HepG2 (cell line): ENCODE measurements around the gene CCND1. TPM values are rescaled to one million over a fixed set of nuclear protein-coding genes. Genes with fewer than 3 reads are reported as not detected.

Experiments used
- ATF7-NPFF ChIP-seq: sonication (generic); formaldehyde crosslinking; IDR thresholded peaks from 2 replicates; pipeline ENCODE4 v1.8.1; 2023; ENCODE audit warnings: mild to moderate bottlenecking, low read depth, missing genetic modification reagents, moderate library complexity
- HOXA5 ChIP-seq: sonication (generic); formaldehyde crosslinking; IDR thresholded peaks from 2 replicates; pipeline ENCODE4 v1.4.0; 2020; ENCODE audit warnings: missing genetic modification reagents
- KDM2A ChIP-seq: sonication (generic); formaldehyde crosslinking; IDR thresholded peaks from 2 replicates; pipeline ENCODE4 v1.4.0; 2020; ENCODE audit warnings: low read depth, missing genetic modification reagents, borderline replicate concordance
- MED1 ChIP-seq: sonication (generic); formaldehyde crosslinking; IDR thresholded peaks from 2 replicates; pipeline ENCODE4 v1.4.0; 2020; ENCODE audit warnings: missing genetic modification reagents
- NCOA1 ChIP-seq: sonication (generic); formaldehyde crosslinking; IDR thresholded peaks from 2 replicates; pipeline ENCODE4 v1.9.0; 2021; ENCODE audit warnings: missing genetic modification reagents
- RAD21 ChIP-seq: fragments of 450-650 bp; formaldehyde crosslinking; IDR thresholded peaks from 2 replicates; pipeline ENCODE4 v1.5.0; 2020; ENCODE audit warnings: mild to moderate bottlenecking
- REPIN1 ChIP-seq: sonication (generic); formaldehyde crosslinking; IDR thresholded peaks from 2 replicates; pipeline ENCODE4 v1.8.0; 2022; ENCODE audit warnings: missing genetic modification reagents, low read depth, mild to moderate bottlenecking, borderline replicate concordance
- SMC3 ChIP-seq: IDR thresholded peaks from 2 replicates; pipeline ENCODE4 v1.6.1; 2011; ENCODE audit warnings: low read length, improper control_type of control experiment
- ZNF292 ChIP-seq: sonication (generic); formaldehyde crosslinking; IDR thresholded peaks from 2 replicates; pipeline ENCODE4 v1.8.1; 2022; ENCODE audit warnings: mild to moderate bottlenecking, low read depth, missing genetic modification reagents, borderline replicate concordance
- ZSCAN21 ChIP-seq: sonication (generic); formaldehyde crosslinking; IDR thresholded peaks from 2 replicates; pipeline ENCODE4 v1.8.0; 2022; ENCODE audit warnings: mild to moderate bottlenecking, missing genetic modification reagents, moderate library complexity, borderline replicate concordance
- ZSCAN29 ChIP-seq: sonication (generic); formaldehyde crosslinking; conservative IDR thresholded peaks from 2 replicates; pipeline ENCODE4 v1.4.0; 2020; ENCODE audit warnings: mild to moderate bottlenecking, missing genetic modification reagents
- polyA plus RNA-seq, 8 experiments: library from polyadenylated mRNA; depleted of rRNA in 3 of 8; stranded (reverse) in 7 of 8; unstranded in 1 of 8; fragments of >200 nt; fragmentation: Illumina TruSeq in 4 of 8; extraction: Trizol in 4 of 8; gene quantifications; 2 replicates each; pipeline versions ENCODE4 v1.2.1 to v1.2.3, GENCODE V29; 2011 to 2016; ENCODE audit warnings: low read depth in 4 of 8, missing spikeins in 1 of 8, mixed read lengths in 1 of 8; ENCODE audit not compliant: insufficient read depth in 1 of 8
- total RNA-seq, 5 experiments: library from RNA; depleted of rRNA; stranded (reverse); fragments of >200 nt; fragmentation: Illumina TruSeq; extraction: Trizol; gene quantifications; 2 replicates each; pipeline ENCODE4 v1.2.3, GENCODE V29; 2016; ENCODE audit warnings: low read depth in 1 of 5
- TF ChIP-seq, protein P1 (sequence below): sonication (generic); formaldehyde crosslinking; IDR thresholded peaks from 2 replicates; pipeline ENCODE4 v1.5.0; 2020; ENCODE audit warnings: mild to moderate bottlenecking, missing genetic modification reagents, borderline replicate concordance
- TF ChIP-seq, protein P2 (sequence below): sonication (generic); formaldehyde crosslinking; IDR thresholded peaks from 2 replicates; pipeline ENCODE4 v1.4.0; 2020; ENCODE audit warnings: missing genetic modification reagents
- TF ChIP-seq, protein P3 (sequence below): IDR thresholded peaks from 2 replicates; pipeline ENCODE4 v1.6.1; 2012; ENCODE audit warnings: inconsistent platforms
- TF ChIP-seq, protein P4 (sequence below): sonication (generic); formaldehyde crosslinking; IDR thresholded peaks from 2 replicates; pipeline ENCODE4 v1.8.1; 2023; ENCODE audit warnings: mild to moderate bottlenecking, moderate library complexity, missing genetic modification reagents
- TF ChIP-seq, protein P5 (sequence below): sonication (generic); formaldehyde crosslinking; IDR thresholded peaks from 2 replicates; pipeline ENCODE4 v1.4.0; 2020; ENCODE audit warnings: missing genetic modification reagents
- TF ChIP-seq, protein P6 (sequence below): sonication (generic); formaldehyde crosslinking; IDR thresholded peaks from 2 replicates; pipeline ENCODE4 v1.5.0; 2020; ENCODE audit warnings: missing genetic modification reagents

Gene CCND1
- total and polyA plus RNA-seq, 2 of the 13 experiments (the other 11 are each of a cell fraction or from before 2014, with no cell fraction given): 107 to 136 TPM

DNA sequence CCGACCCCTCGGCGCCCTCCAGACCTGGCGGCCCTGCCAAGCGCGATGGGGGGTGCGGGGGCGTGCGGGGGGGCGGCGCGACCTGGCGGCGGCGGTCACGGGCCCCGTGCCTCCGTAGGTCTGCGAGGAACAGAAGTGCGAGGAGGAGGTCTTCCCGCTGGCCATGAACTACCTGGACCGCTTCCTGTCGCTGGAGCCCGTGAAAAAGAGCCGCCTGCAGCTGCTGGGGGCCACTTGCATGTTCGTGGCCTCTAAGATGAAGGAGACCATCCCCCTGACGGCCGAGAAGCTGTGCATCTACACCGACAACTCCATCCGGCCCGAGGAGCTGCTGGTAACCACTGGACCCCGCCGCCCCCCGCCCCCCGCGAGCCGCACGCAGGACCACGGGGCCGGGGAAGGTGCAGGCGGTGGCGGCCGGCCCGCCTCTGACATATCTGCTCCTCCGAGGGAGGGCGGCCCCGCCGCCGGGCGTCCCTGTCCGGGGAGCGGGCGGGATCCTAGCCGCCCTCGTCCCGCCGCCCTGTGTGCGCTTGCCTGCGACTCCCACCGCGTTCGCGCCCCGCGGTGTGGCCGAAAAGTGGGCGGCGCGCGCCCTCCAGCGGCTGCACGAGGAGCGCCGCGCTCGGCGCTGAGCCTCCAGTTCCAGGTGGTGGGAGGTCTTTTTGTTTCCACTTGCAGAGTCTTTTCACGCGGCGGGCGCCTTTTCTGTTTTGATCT, 2.1 kb downstream of the CCND1 start (continued):
- TF ChIP-seq, protein P1, sequence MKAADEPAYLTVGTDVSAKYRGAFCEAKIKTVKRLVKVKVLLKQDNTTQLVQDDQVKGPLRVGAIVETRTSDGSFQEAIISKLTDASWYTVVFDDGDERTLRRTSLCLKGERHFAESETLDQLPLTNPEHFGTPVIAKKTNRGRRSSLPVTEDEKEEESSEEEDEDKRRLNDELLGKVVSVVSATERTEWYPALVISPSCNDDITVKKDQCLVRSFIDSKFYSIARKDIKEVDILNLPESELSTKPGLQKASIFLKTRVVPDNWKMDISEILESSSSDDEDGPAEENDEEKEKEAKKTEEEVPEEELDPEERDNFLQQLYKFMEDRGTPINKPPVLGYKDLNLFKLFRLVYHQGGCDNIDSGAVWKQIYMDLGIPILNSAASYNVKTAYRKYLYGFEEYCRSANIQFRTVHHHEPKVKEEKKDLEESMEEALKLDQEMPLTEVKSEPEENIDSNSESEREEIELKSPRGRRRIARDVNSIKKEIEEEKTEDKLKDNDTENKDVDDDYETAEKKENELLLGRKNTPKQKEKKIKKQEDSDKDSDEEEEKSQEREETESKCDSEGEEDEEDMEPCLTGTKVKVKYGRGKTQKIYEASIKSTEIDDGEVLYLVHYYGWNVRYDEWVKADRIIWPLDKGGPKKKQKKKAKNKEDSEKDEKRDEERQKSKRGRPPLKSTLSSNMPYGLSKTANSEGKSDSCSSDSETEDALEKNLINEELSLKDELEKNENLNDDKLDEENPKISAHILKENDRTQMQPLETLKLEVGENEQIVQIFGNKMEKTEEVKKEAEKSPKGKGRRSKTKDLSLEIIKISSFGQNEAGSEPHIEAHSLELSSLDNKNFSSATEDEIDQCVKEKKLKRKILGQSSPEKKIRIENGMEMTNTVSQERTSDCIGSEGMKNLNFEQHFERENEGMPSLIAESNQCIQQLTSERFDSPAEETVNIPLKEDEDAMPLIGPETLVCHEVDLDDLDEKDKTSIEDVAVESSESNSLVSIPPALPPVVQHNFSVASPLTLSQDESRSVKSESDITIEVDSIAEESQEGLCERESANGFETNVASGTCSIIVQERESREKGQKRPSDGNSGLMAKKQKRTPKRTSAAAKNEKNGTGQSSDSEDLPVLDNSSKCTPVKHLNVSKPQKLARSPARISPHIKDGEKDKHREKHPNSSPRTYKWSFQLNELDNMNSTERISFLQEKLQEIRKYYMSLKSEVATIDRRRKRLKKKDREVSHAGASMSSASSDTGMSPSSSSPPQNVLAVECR: peak; percentile 58; the same call in 1 of the 2 replicates
- TF ChIP-seq KDM2A (CRISPR knock-in tag): peak; percentile 86; the same call in 1 of the 2 replicates
- peak; percentile 23; the same call in 1 of the 2 replicates for TF ChIP-seq MED1 (CRISPR knock-in tag)
- TF ChIP-seq, protein P2, sequence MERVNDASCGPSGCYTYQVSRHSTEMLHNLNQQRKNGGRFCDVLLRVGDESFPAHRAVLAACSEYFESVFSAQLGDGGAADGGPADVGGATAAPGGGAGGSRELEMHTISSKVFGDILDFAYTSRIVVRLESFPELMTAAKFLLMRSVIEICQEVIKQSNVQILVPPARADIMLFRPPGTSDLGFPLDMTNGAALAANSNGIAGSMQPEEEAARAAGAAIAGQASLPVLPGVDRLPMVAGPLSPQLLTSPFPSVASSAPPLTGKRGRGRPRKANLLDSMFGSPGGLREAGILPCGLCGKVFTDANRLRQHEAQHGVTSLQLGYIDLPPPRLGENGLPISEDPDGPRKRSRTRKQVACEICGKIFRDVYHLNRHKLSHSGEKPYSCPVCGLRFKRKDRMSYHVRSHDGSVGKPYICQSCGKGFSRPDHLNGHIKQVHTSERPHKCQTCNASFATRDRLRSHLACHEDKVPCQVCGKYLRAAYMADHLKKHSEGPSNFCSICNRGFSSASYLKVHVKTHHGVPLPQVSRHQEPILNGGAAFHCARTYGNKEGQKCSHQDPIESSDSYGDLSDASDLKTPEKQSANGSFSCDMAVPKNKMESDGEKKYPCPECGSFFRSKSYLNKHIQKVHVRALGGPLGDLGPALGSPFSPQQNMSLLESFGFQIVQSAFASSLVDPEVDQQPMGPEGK (CRISPR knock-in tag): peak; percentile 77
- TF ChIP-seq NCOA1: no peak
- TF ChIP-seq, protein P3, sequence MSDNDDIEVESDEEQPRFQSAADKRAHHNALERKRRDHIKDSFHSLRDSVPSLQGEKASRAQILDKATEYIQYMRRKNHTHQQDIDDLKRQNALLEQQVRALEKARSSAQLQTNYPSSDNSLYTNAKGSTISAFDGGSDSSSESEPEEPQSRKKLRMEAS: peak; percentile 81
- TF ChIP-seq ZSCAN21 (CRISPR knock-in tag): 0 out of 2 replicates have a peak, but pooled peaks have one; percentile 7
- peak; percentile 98 for TF ChIP-seq RAD21 (CRISPR knock-in tag)
- TF ChIP-seq ZSCAN29 (CRISPR knock-in tag): 0 out of 2 replicates have a peak, but pooled peaks have one; percentile 55
- TF ChIP-seq, protein P4, sequence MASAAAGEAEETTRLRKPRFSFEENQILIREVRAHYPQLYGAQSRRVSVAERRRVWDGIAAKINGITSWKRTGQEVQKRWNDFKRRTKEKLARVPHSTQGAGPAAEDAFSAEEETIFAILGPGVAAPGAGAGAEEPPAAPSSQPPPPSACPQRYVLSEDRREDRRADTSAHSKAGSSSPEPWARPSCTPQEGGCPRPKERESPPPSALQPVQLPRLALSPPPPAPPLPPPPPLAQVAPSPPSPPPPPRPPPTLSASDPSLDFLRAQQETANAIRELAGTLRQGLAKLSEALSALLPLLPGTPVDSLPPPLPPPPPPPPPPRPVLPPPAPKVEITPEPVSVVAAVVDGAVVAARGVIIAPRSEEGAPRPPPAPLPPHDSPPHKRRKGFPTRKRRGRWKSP (CRISPR knock-in tag): peak; percentile 78; the same call in 1 of the 2 replicates
- TF ChIP-seq REPIN1 (CRISPR knock-in tag): peak; percentile 69
- TF ChIP-seq ZNF292 (CRISPR knock-in tag): no peak
- TF ChIP-seq, protein P5, sequence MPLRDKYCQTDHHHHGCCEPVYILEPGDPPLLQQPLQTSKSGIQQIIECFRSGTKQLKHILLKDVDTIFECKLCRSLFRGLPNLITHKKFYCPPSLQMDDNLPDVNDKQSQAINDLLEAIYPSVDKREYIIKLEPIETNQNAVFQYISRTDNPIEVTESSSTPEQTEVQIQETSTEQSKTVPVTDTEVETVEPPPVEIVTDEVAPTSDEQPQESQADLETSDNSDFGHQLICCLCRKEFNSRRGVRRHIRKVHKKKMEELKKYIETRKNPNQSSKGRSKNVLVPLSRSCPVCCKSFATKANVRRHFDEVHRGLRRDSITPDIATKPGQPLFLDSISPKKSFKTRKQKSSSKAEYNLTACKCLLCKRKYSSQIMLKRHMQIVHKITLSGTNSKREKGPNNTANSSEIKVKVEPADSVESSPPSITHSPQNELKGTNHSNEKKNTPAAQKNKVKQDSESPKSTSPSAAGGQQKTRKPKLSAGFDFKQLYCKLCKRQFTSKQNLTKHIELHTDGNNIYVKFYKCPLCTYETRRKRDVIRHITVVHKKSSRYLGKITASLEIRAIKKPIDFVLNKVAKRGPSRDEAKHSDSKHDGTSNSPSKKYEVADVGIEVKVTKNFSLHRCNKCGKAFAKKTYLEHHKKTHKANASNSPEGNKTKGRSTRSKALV: 0 out of 2 replicates have a peak, but pooled peaks have one; percentile 41
- TF ChIP-seq SMC3: peak; percentile 18; the same call in 1 of the 2 replicates
- TF ChIP-seq, protein P6, sequence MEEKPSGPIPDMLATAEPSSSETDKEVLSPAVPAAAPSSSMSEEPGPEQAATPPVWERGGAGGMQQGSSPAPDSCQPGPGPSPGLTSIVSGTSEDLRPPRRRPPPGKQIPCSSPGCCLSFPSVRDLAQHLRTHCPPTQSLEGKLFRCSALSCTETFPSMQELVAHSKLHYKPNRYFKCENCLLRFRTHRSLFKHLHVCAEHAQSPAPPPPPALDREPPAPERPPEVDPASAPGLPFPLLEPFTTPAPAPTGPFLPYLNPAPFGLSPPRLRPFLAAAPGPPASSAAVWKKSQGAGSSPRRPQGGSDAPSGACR (CRISPR knock-in tag): 0 out of 2 replicates have a peak, but pooled peaks have one; percentile 46
- TF ChIP-seq HOXA5: peak; percentile 38; the same call in 1 of the 2 replicates
- peak; percentile 67; the same call in 1 of the 2 replicates for TF ChIP-seq ATF7-NPFF (CRISPR knock-in tag)
